Measurements from ENCODE around the gene GABPB2.

DNA sequence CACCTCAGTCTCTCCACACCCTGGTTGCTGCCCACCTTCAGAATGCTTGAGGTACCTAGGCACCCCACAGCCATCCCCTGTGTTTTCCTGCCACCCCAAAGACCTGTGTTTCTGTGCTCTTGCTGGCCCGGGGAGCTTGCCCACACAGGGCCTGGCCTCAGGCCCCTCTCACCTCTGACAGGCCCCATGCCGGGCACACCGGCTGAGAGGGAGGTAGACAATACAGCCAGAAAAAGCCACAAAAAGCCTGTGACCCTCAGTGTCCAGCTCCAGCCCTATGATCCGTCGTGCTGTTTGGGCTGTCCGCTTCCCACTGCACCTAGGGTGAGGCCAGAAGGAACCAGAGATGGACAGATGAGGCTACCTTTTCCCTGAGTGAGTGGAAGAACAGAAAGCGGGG is 64.4 kb downstream of the GABPB2 start:
- TF ChIP-seq, protein P1, sequence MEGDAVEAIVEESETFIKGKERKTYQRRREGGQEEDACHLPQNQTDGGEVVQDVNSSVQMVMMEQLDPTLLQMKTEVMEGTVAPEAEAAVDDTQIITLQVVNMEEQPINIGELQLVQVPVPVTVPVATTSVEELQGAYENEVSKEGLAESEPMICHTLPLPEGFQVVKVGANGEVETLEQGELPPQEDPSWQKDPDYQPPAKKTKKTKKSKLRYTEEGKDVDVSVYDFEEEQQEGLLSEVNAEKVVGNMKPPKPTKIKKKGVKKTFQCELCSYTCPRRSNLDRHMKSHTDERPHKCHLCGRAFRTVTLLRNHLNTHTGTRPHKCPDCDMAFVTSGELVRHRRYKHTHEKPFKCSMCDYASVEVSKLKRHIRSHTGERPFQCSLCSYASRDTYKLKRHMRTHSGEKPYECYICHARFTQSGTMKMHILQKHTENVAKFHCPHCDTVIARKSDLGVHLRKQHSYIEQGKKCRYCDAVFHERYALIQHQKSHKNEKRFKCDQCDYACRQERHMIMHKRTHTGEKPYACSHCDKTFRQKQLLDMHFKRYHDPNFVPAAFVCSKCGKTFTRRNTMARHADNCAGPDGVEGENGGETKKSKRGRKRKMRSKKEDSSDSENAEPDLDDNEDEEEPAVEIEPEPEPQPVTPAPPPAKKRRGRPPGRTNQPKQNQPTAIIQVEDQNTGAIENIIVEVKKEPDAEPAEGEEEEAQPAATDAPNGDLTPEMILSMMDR (IDR thresholded peaks at IDR 0.05; ENCODE audit: low read depth, low read length, missing input control) = no peak
- no peak for TF ChIP-seq YY1 (IDR thresholded peaks at IDR 0.05)
- TF ChIP-seq, protein P2, sequence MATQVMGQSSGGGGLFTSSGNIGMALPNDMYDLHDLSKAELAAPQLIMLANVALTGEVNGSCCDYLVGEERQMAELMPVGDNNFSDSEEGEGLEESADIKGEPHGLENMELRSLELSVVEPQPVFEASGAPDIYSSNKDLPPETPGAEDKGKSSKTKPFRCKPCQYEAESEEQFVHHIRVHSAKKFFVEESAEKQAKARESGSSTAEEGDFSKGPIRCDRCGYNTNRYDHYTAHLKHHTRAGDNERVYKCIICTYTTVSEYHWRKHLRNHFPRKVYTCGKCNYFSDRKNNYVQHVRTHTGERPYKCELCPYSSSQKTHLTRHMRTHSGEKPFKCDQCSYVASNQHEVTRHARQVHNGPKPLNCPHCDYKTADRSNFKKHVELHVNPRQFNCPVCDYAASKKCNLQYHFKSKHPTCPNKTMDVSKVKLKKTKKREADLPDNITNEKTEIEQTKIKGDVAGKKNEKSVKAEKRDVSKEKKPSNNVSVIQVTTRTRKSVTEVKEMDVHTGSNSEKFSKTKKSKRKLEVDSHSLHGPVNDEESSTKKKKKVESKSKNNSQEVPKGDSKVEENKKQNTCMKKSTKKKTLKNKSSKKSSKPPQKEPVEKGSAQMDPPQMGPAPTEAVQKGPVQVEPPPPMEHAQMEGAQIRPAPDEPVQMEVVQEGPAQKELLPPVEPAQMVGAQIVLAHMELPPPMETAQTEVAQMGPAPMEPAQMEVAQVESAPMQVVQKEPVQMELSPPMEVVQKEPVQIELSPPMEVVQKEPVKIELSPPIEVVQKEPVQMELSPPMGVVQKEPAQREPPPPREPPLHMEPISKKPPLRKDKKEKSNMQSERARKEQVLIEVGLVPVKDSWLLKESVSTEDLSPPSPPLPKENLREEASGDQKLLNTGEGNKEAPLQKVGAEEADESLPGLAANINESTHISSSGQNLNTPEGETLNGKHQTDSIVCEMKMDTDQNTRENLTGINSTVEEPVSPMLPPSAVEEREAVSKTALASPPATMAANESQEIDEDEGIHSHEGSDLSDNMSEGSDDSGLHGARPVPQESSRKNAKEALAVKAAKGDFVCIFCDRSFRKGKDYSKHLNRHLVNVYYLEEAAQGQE (IDR thresholded peaks at IDR 0.05) = no peak

Data from liver (tissue), 2 donors.